ENCODE results near the gene NAALADL2. TPM values are rescaled to one million over a fixed set of nuclear protein-coding genes. Genes with fewer than 3 reads are reported as not detected.

The NAALADL2 gene
- total RNA-seq, 1 donor from 2014 or later = 1.6 TPM

GRCh38 chr3:175495331-175495730 is 636.2 kb downstream of the NAALADL2 start:
- Mint-ChIP-seq H3K4me3 (ENCODE audit: unreplicated experiment) (no peak overlapping the region), H3K36me3 (ENCODE audit: unreplicated experiment) (no peaks in the 10 kb centered on the region), H3K4me1 (ENCODE audit: low read depth, unreplicated experiment) (no peaks in the 10 kb centered on the region)

GRCh38 chr3:175502155-175502554 is 643.0 kb downstream of the NAALADL2 start:
- no peak for DNase-seq
- no peak overlapping the region for H3K27ac Mint-ChIP-seq (ENCODE audit: unreplicated experiment)
- H3K4me1 Mint-ChIP-seq (ENCODE audit: low read depth, unreplicated experiment) = no peaks in the 10 kb centered on the region
- H3K4me3 Mint-ChIP-seq (ENCODE audit: unreplicated experiment) = no peak overlapping the region
- H3K27me3 Mint-ChIP-seq (ENCODE audit: unreplicated experiment) = no peaks in the 10 kb centered on the region
- no peak for TF ChIP-seq CTCF (IDR thresholded peaks at IDR 0.05; ENCODE audit: partially characterized antibody, unreplicated experiment)
- no peaks in the 10 kb centered on the region for H3K36me3 Mint-ChIP-seq (ENCODE audit: unreplicated experiment)
- no peaks in the 10 kb centered on the region for H3K9me3 Mint-ChIP-seq (ENCODE audit: unreplicated experiment)

More at GRCh38 chr3:175495331-175495730, 636.2 kb downstream of the NAALADL2 start:
- TF ChIP-seq CTCF (IDR thresholded peaks at IDR 0.05; ENCODE audit: partially characterized antibody, unreplicated experiment) = no peak
- no peak for DNase-seq
- H3K27me3 Mint-ChIP-seq (ENCODE audit: unreplicated experiment) = no peaks in the 10 kb centered on the region
- no peak overlapping the region for H3K27ac Mint-ChIP-seq (ENCODE audit: unreplicated experiment)
- no peaks in the 10 kb centered on the region for H3K9me3 Mint-ChIP-seq (ENCODE audit: unreplicated experiment)

- no peaks in the 10 kb centered on the region for H3K9me3 Mint-ChIP-seq (ENCODE audit: unreplicated experiment)
- no peak for TF ChIP-seq CTCF (IDR thresholded peaks at IDR 0.05; ENCODE audit: partially characterized antibody, unreplicated experiment)
- H3K4me3 Mint-ChIP-seq (ENCODE audit: unreplicated experiment) = no peak overlapping the region
- no peaks in the 10 kb centered on the region for H3K36me3 Mint-ChIP-seq (ENCODE audit: unreplicated experiment)
- no peak for DNase-seq
- no peak overlapping the region for H3K27ac Mint-ChIP-seq (ENCODE audit: unreplicated experiment)
- no peaks in the 10 kb centered on the region for H3K4me1 Mint-ChIP-seq (ENCODE audit: low read depth, unreplicated experiment)
- H3K27me3 Mint-ChIP-seq (ENCODE audit: unreplicated experiment) = no peaks in the 10 kb centered on the region
These were observed 652.2 kb downstream of the NAALADL2 start for GRCh38 chr3:175511219-175511785.

GRCh38 chr3:175512700-175513099 is 653.6 kb downstream of the NAALADL2 start:
- TF ChIP-seq CTCF (IDR thresholded peaks at IDR 0.05; ENCODE audit: partially characterized antibody, unreplicated experiment) = no peak
- Mint-ChIP-seq H3K4me3 (ENCODE audit: unreplicated experiment) (no peak overlapping the region), H3K4me1 (ENCODE audit: low read depth, unreplicated experiment) (no peaks in the 10 kb centered on the region), H3K27me3 (ENCODE audit: unreplicated experiment) (no peaks in the 10 kb centered on the region), H3K9me3 (ENCODE audit: unreplicated experiment) (no peaks in the 10 kb centered on the region), H3K27ac (ENCODE audit: unreplicated experiment) (no peak overlapping the region), H3K36me3 (ENCODE audit: unreplicated experiment) (no peaks in the 10 kb centered on the region)
- no peak for DNase-seq

- H3K9me3 Mint-ChIP-seq (ENCODE audit: unreplicated experiment) = no peaks in the 10 kb centered on the region
- H3K27me3 Mint-ChIP-seq (ENCODE audit: unreplicated experiment) = peaks cover 2% of the 10 kb centered on the region
- no peak overlapping the region for H3K4me3 Mint-ChIP-seq (ENCODE audit: unreplicated experiment)
- H3K36me3 Mint-ChIP-seq (ENCODE audit: unreplicated experiment) = no peaks in the 10 kb centered on the region
- H3K4me1 Mint-ChIP-seq (ENCODE audit: low read depth, unreplicated experiment) = no peaks in the 10 kb centered on the region
- DNase-seq = no peak
- no peak overlapping the region for H3K27ac Mint-ChIP-seq (ENCODE audit: unreplicated experiment)
- TF ChIP-seq CTCF (IDR thresholded peaks at IDR 0.05; ENCODE audit: partially characterized antibody, unreplicated experiment) = no peak
These were observed 659.3 kb downstream of the NAALADL2 start for GRCh38 chr3:175518459-175518858.

All from glutamatergic neuron (in vitro differentiated cells).